Activated T-helper 1 cell treated with Interleukin-2 at 50 U/mL for 16 hours (primary cell): Measurements from ENCODE around the gene TRAF5.
A peak's percentile ranks its signal among the peaks of the same experiment; 100 is the strongest.
"Not testable (repeated sequence)": the region's sequence is repeated elsewhere in the genome, so short reads cannot be mapped to it uniquely, and the experiment has no call there.

Source experiments
- DNase-seq: peaks from one replicate; pipeline ENCODE4 v3.0.0-alpha.2; 2020; ENCODE audit warnings: low read depth

TRAF5 gene

GRCh38 chr1:211347077-211347844, 20.6 kb downstream of the TRAF5 start:
- DNase-seq, result no peak

- DNase-seq, result no peak
These were observed 21.9 kb downstream of the TRAF5 start for GRCh38 chr1:211348547-211348946.

GRCh38 chr1:211349741-211350140, 23.1 kb downstream of the TRAF5 start:
- DNase-seq, result no peak

GRCh38 chr1:211352055-211352454, 25.4 kb downstream of the TRAF5 start:
- not testable (repeated sequence) for DNase-seq

- DNase-seq, result no peak
These were observed 25.8 kb downstream of the TRAF5 start for GRCh38 chr1:211352465-211352864.

GRCh38 chr1:211352985-211353515, 26.4 kb downstream of the TRAF5 start:
- DNase-seq, result peak; percentile 39

GRCh38 chr1:211353562-211354212, 27.1 kb downstream of the TRAF5 start:
- DNase-seq, result no peak

GRCh38 chr1:211355873-211356272, 29.2 kb downstream of the TRAF5 start:
- no peak for DNase-seq

- DNase-seq, result no peak
These were observed 30.2 kb downstream of the TRAF5 start for GRCh38 chr1:211356723-211357407.

- DNase-seq, result no peak
These were observed 32.1 kb downstream of the TRAF5 start for GRCh38 chr1:211358685-211359084.

- no peak for DNase-seq
These were observed 33.2 kb downstream of the TRAF5 start for GRCh38 chr1:211359876-211360275.

- no peak for DNase-seq
These were observed 34.6 kb downstream of the TRAF5 start for GRCh38 chr1:211361202-211361601.

GRCh38 chr1:211369640-211370039, 43.0 kb downstream of the TRAF5 start:
- DNase-seq, result no peak

GRCh38 chr1:211370669-211371068, 44.0 kb downstream of the TRAF5 start:
- DNase-seq, result no peak

GRCh38 chr1:211371406-211372105, 44.9 kb downstream of the TRAF5 start:
- no peak for DNase-seq

- no peak for DNase-seq
These were observed 45.8 kb downstream of the TRAF5 start for GRCh38 chr1:211372463-211372862.

- DNase-seq, result no peak
These were observed 48.6 kb downstream of the TRAF5 start for GRCh38 chr1:211375146-211375818.

GRCh38 chr1:211375949-211376348, 49.3 kb downstream of the TRAF5 start:
- no peak for DNase-seq

GRCh38 chr1:211376807-211377470, 50.3 kb downstream of the TRAF5 start:
- no peak for DNase-seq

GRCh38 chr1:211377539-211378450, 51.2 kb downstream of the TRAF5 start:
- DNase-seq, result no peak
